ENCODE data around the gene GMDS. TPM values are rescaled to one million over a fixed set of nuclear protein-coding genes. Genes with fewer than 3 reads are reported as not detected.

Gene GMDS
- total and polyA plus RNA-seq, 2 of the 13 experiments (the other 11 are each of a cell fraction or from before 2014, with no cell fraction given) = 64.4 to 112 TPM

DNA sequence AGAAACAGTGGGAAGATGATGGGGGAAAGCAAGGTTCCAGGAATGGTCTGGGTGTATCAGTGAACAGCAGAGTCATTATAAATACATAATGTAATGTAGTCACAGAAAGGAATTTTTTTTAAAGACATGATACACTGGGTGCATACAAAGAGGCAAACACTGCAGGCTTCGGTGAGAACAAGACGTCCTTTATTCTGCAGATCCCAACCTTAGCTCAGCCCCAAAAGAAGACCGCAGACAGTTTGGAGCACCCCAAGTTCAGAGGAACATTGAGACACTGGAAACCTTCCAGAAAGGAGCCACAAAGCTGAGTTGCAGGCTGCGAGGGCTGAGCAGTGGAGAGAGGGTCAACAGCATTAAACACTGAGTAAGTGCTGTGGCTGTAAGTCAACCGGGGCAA is 666.3 kb downstream of the GMDS start:
- Histone ChIP-seq H4K20me1 (ENCODE audit: insufficient read depth, low read length) (no peaks in the 10 kb centered on the region), H3K27ac (ENCODE audit: extremely low read length, insufficient read depth, low read length) (no peak overlapping the region), H3K79me2 (ENCODE audit: insufficient read depth, low read length) (no peaks in the 10 kb centered on the region), H3K9ac (ENCODE audit: insufficient read depth, low read depth, low read length) (no peak overlapping the region), H2AFZ (ENCODE audit: low read length) (no peak overlapping the region), H3K27me3 (ENCODE audit: control insufficient read depth in 1 of 2, insufficient read depth in 2 of 2, low read length in 2 of 2) (peaks cover 6 to 51% of the 10 kb centered on the region in 2 experiments; a peak in 4 of 5 replicates), H3K4me2 (ENCODE audit: low read depth, low read length) (no peak overlapping the region), H3K4me1 (ENCODE audit: insufficient read depth, low read length) (peaks cover 18% of the 10 kb centered on the region), H3K9me3 (ENCODE audit: low read length) (no peaks in the 10 kb centered on the region), H3K4me3 (replicated peaks in 1 of 3; ENCODE audit: insufficient read depth in 1 of 3, low read depth in 2 of 3, low read length in 3 of 3) (no peak overlapping the region), H3K36me3 (replicated peaks in 1 of 2; ENCODE audit: control insufficient read depth in 1 of 2, insufficient read depth in 2 of 2, low read length in 2 of 2) (no peaks in the 10 kb centered on the region)
- POLR2A ChIA-PET = no interaction called here
- DNase-seq (ENCODE audit: low spot score) = no peak
- in situ Hi-C loops (cut with HindIII; ENCODE audit: extremely low pct_ligation_motif_present, low pct_unique_long_range_greater_than_20kb) (no loop called here), intact Hi-C loops (cut with micrococcal nuclease; ENCODE audit: unreplicated experiment) (no loop called here)
- no TSS peak for BruUV-seq (replicated peaks)
- TF ChIP-seq ZNF263 (CRISPR knock-in tag; IDR thresholded peaks at IDR 0.05) = no peak
- no peak for TF ChIP-seq SKI (IDR thresholded peaks at IDR 0.05; ENCODE audit: partially characterized antibody)
- TF ChIP-seq RBM39 (IDR thresholded peaks at IDR 0.05; ENCODE audit: low read depth, low read length, poor library complexity, severe bottlenecking) = no peak
- no peak for TF ChIP-seq ZNF605 (CRISPR knock-in tag; IDR thresholded peaks at IDR 0.05)
- 22% methylated on average over 5 of the region's 5 CpGs for WGBS (ENCODE audit: low lambda C conversion rate)
- CTCF ChIA-PET (ENCODE audit: low intra/inter-chr PET ratio, low total read pairs) = no interaction called here
- ATAC-seq = no peak
- no peak for FAIRE-seq

DNA sequence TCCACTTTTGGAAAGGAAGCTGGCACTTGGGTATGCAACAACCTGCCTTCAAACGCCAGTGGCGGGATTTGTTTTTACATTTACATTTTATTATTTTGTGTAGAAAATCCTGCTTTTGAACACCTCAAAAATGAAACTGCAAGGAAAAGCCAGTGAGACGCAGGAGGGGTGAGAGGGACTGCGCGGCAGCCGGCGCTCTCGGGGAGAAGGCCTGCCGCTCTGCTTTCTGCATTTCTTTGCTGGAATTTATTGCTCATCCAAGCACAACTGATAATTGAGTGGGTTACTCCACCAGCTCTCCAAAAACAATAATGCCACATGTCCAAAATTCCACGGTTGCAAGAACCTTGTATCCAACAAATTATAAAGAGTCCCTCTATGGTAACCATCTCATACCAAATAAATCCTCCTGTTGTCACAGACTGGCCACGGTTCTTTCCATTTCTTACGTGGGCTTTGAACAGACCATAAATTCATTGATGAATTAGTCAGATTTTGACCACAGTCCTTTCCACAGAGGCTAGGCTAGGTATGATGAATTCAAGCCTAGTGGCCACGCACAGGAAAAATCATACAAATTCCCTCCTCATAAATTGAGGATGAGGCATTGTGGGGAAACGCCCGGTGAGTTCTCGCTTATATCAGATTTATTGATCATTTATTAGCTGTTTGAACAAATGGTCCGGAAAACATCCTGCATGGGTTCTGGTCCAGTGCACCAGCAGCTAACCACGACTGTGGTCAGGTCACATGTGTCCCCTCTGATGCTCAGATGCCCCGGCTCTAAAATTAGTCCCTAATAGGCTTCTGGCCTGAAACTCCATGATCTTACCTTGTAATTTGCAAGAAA is 667.3 kb downstream of the GMDS start:
- Histone ChIP-seq H3K27me3 (ENCODE audit: control insufficient read depth in 1 of 2, insufficient read depth in 2 of 2, low read length in 2 of 2) (peaks cover 9 to 56% of the 10 kb centered on the region in 2 experiments), H3K9me3 (ENCODE audit: low read length) (no peaks in the 10 kb centered on the region), H4K20me1 (ENCODE audit: insufficient read depth, low read length) (no peaks in the 10 kb centered on the region), H3K36me3 (replicated peaks in 1 of 2; ENCODE audit: control insufficient read depth in 1 of 2, insufficient read depth in 2 of 2, low read length in 2 of 2) (no peaks in the 10 kb centered on the region), H3K4me3 (replicated peaks in 1 of 3; ENCODE audit: insufficient read depth in 1 of 3, low read depth in 2 of 3, low read length in 3 of 3) (no peak overlapping the region), H3K4me1 (ENCODE audit: insufficient read depth, low read length) (peaks cover 18% of the 10 kb centered on the region), H3K9ac (ENCODE audit: insufficient read depth, low read depth, low read length) (no peak overlapping the region), H2AFZ (ENCODE audit: low read length) (no peak overlapping the region), H3K79me2 (ENCODE audit: insufficient read depth, low read length) (no peaks in the 10 kb centered on the region), H3K4me2 (ENCODE audit: low read depth, low read length) (no peak overlapping the region), H3K27ac (ENCODE audit: extremely low read length, insufficient read depth, low read length) (no peak overlapping the region)
- no peak for FAIRE-seq
- in situ Hi-C loops (cut with HindIII; ENCODE audit: extremely low pct_ligation_motif_present, low pct_unique_long_range_greater_than_20kb) = no loop called here
- no peak for ATAC-seq
- BruUV-seq (replicated peaks) = no TSS peak
- no peak for DNase-seq (ENCODE audit: low spot score)
- POLR2A ChIA-PET = no interaction called here
- TF ChIP-seq SATB2 (CRISPR knock-in tag; IDR thresholded peaks at IDR 0.05) = no peak
- 66% methylated on average over 19 of the region's 19 CpGs for WGBS (ENCODE audit: low lambda C conversion rate)
- CTCF ChIA-PET (ENCODE audit: low intra/inter-chr PET ratio, low total read pairs) = no interaction called here
- intact Hi-C loops (cut with micrococcal nuclease; ENCODE audit: unreplicated experiment) = no loop called here
